Esophagus mucosa (tissue), 1 donor: Measurements from ENCODE around the gene UBE2J2. TPM values are rescaled to one million over a fixed set of nuclear protein-coding genes. Genes with fewer than 3 reads are reported as not detected.
"Not testable (repeated sequence)": the region's sequence is repeated elsewhere in the genome, so short reads cannot be mapped to it uniquely, and the experiment has no call there.

Experiments used
- ATAC-seq: fragments of 200-7000 bp; cut with Tn5 transposase; one replicate; pipeline ENCODE4 v1.9.1; 2020
- total RNA-seq: library from RNA; stranded (reverse); gene quantifications from one replicate; pipeline ENCODE4 v1.2.4, GENCODE V29; 2023
- donor health status: DM: yes; HTN: yes; CAD: no.

The UBE2J2 gene
- 45.0 TPM for total RNA-seq

DNA sequence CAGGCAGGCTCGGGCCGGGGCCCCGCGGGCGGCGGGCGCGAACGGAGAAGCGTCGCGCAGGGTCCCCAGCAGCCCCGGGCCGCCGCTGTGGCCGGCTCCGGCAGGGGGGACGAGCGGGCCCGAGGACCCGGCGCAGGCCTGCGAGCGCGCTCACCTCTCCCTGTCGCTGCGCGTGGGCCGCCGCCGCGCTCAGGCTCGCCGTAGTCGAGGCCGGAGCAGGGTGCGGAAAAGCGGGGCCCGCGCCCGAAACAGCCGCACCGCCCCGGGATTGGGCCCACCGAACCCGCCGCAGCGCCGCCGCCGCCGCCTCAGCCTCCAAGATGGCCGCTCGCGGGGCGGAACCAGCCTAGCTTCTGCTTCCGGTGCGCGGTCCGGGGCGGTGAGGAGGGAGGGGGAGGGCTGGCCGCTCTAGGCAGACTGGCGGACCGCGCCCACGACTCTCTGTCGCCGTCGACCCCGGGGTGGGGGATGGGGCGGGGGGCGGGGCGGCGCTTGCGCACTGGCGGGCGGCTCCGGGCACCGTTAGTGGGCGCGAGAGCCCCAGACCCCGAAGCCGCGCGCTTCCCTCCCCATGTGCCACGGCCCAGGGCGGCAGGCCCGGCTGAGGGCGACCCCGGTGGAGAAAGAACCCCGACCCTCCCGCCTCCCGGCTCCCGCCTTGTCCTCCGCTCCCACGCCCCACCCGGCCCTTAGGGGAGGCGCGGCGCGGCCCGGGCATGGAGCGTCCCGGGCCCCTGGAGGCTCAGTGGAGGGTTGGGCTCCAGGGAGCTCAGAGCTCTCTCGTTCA, at the start of gene UBE2J2:
TSS of gene UBE2J2 (minus strand) at position 343 of the 787 bp plus-strand sequence. CDS start 5,862 bp downstream, outside the sequence.
- peak; percentile 88 for ATAC-seq

DNA sequence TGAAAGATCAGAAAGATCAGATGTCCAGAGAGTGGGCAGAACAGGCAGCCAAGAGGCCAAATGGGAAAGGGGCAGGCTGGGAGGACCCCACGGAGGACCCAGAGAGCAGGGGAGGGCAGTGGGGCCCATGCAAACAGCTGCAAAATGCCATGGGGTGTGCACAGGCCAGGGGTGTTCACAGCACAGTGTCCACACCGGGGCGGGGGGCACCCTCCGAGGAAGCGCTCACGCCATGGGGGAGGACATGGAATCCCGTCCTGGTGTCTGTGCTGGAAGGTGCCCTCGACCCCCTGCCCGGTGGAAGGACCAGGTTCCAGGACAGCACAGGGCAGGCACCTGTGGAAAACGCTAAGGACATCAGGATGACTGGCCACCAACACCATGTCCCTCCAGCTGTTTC, 49.3 kb upstream of the UBE2J2 start:
- no peak for ATAC-seq

DNA sequence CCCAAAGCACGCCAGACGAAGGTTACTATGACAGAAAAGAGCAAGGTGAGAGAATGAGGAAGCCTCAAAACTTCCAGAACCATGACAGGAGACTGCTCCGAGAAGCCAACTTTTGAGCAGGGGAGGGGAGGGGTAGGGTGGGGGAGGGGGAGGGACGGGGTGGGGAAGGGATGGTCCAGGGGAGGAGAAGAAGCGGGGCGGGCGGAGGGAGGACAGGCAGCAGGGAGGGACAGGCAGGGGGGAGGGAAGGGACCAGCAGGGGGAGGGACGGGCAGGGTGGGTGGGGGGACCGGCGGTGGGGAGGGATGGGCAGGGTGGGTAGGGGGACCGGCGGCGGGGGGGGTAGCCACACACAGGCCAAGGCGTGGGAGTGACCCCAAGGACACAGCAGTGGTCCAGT, 48.8 kb upstream of the UBE2J2 start:
- no peak for ATAC-seq

- ATAC-seq: no peak
These were observed 47.8 kb upstream of the UBE2J2 start for GRCh38 chr1:1321477-1321876.

GRCh38 chr1:1320666-1321448, 47.2 kb upstream of the UBE2J2 start:
- ATAC-seq: no peak

GRCh38 chr1:1319646-1319941, 45.9 kb upstream of the UBE2J2 start:
- no peak for ATAC-seq

GRCh38 chr1:1318777-1319645, 45.4 kb upstream of the UBE2J2 start:
- ATAC-seq: peak; percentile 2

- ATAC-seq: peak; percentile 72
These were observed 44.5 kb upstream of the UBE2J2 start for GRCh38 chr1:1318131-1318652.

DNA sequence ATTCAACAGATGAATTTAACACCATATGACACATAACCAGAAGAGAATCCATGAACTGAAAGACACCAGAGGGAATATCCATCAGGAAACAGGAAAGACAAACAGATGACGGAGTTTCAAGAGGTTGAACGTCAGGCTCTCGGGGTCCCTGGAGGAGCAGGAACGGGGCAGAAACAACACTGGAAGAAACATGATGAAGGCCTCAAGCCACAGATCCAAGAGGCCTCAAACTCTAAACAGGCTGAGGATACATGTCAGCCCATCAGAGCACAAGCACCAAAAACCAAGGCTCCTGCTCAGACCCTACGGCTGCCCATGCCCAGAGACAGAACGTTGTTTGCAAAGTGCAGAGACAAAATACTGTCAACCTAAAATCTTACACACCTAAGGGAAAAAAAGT, 43.8 kb upstream of the UBE2J2 start:
- ATAC-seq: no peak

- ATAC-seq: not testable (repeated sequence)
These were observed 42.5 kb upstream of the UBE2J2 start for GRCh38 chr1:1316199-1316598.

DNA sequence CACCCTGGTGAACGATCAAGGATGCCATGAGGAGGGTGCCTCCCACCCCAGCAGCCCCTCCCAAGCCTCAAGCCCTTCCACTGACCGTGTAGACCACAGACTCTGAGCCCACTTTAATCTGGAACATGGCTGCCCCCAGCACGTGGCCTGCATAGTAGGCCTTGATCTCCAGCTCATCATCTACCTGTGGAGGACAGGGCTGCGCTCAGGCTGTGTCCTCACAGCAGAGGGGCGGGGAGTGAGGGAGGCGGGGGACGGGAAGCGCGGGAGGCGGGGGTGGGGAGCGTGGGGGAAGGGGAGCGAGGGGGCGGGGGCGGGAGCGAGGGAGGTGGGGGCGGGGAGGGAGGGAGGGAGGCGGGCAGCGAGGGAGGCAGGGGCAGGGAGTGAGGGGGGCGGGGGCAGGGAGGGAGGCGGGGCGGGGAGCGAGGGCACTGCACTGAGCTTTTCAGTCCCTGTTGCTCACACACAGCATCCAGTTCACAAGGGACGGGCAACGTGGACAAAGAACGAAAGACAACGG, 41.8 kb upstream of the UBE2J2 start:
- ATAC-seq: no peak

- ATAC-seq: no peak
These were observed 41.2 kb upstream of the UBE2J2 start for GRCh38 chr1:1314678-1315335.

DNA sequence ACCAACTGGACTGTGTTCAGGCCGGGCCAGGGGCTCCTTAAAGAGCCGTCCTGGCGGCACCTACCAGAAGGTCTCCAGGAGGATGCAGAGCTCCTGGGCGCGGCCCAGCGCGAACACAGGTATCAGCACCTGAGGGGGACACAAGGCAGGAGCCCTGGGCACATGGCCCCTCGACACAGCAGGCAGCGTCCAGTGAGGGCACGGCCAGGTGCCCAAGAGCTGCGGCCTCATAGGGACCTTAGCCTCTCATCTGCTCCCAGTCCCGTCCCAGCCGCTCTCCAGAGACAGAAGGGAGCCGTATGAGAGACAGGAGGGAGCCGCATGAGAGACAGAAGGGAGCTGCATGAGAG, 40.6 kb upstream of the UBE2J2 start:
- ATAC-seq: no peak

GRCh38 chr1:1313500-1314236, 40.0 kb upstream of the UBE2J2 start:
- ATAC-seq: no peak

- no peak for ATAC-seq
These were observed 39.0 kb upstream of the UBE2J2 start for GRCh38 chr1:1312450-1313314.

DNA sequence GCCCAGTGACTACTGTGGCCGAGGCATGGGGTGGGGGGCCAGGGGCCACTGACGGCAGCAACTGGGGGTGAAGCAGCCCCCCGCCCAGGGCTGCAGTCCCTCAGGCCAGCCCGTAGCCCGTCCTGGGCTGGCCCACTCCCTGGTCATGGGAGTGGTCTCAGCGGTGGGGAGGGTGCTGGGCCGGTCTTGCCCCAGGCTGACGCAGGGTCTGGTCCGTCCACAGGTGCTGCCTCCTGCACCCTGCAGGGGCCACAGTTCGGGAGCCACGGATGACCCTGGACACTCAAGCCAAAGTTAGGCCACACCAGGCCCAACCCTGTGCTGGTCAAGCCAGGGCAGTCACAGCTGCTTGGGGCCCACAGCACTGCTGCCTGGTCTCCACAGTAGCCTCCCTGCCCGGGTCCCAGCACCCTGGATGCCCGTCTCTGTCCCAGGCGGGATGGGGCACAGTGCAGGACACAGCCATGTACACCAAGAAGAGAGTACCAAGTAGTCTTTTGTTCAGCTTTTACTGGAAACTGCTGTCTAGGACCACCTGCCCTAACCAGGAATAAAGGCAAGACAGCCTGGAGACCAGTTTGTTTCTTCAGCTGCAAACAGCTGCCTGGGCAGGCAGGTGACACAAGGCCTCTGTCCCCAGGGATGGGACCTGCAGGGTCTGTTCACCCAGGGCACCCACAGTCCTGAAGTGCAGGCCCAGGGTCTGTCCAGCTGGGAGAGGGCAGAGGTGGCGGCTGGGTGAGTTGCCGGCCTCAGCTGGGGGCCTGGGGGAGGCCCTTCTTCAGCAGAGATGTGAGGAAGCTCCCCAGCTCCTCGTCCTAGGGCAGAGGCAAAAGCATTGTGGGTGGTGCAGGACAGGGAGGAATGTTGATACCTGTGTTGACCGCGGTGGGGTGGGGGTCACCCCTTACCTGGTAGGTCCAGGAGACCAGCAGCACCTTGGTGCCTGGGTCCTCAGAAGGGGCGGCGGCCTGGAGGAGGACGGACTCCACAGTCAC, 37.8 kb upstream of the UBE2J2 start:
- no peak for ATAC-seq

DNA sequence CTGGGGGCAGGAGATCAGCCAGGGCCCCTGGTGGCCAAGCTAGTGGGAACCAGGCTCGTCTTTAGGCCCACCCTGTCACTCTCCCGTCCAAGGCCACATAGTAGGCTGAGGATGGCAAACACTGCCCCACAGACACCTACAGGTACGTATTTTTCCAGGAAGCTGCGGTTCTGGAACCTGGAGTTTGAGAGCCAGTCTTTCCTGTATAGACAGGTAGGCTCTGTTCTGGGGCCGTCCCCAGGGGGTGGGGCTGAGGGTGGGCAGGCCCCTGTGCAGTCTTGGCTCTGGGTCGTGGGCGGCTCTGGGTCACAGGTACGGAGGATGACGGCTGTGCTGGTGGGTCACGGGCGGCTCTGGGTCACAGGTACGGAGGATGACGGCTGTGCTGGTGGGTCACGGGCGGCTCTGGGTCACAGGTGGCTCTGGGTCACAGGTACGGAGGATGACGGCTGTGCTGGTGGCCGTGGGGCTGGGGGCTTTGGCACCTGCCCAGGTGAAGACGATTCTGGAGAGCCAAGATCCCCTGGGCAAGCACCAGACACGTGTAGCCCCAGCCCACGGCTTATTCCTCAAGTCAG, 36.9 kb upstream of the UBE2J2 start:
- peak; percentile 8 for ATAC-seq

DNA sequence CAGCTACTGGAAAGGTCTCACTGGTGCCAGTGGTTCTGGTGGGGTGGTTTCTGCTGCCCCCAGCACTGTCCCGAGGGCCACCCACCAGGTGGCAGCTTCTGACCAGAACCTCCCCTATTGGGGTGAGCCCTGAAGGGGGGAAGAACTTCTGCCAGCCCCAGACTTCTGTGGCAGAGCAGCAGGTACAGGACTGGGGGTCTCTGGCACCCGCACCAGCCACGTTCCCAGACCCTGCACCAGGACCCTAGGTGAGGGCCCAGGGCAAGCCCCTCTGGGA, 36.4 kb upstream of the UBE2J2 start:
- no peak for ATAC-seq
